NCI-H748 treated with DMSO at 0.1 percent for 48 hours (cell line): ENCODE results near the gene HSPB9.

Source experiments
- DNase-seq: peaks from one replicate; lab custom pipeline; 2025; lab: John Stamatoyannopoulos, UW

HSPB9 gene

GRCh38 chr17:42101513-42102292 lies 20.9 kb upstream of the HSPB9 start:
- DNase-seq: peak; percentile 13

- no peak for DNase-seq
Observed at GRCh38 chr17:42103221-42103954, 19.2 kb upstream of the HSPB9 start.

- no peak for DNase-seq
Observed at GRCh38 chr17:42104264-42104663, 18.3 kb upstream of the HSPB9 start.

- no peak for DNase-seq
Observed at GRCh38 chr17:42106009-42106408, 16.6 kb upstream of the HSPB9 start.

GRCh38 chr17:42107124-42107523 lies 15.5 kb upstream of the HSPB9 start:
- no peak for DNase-seq

- peak; percentile 71 for DNase-seq
Observed at GRCh38 chr17:42107597-42108576, 14.7 kb upstream of the HSPB9 start.

- no peak for DNase-seq
Observed at GRCh38 chr17:42109086-42109485, 13.5 kb upstream of the HSPB9 start.

- no peak for DNase-seq
Observed at GRCh38 chr17:42110301-42111264, 12.0 kb upstream of the HSPB9 start.

- DNase-seq: no peak
Observed at GRCh38 chr17:42111265-42111636, 11.4 kb upstream of the HSPB9 start.

GRCh38 chr17:42111871-42112551 lies 10.6 kb upstream of the HSPB9 start:
- DNase-seq: no peak

GRCh38 chr17:42112552-42113176 lies 9.9 kb upstream of the HSPB9 start, which contains the start of gene DHX58:
Gene DHX58 (minus strand): TSS chr17:42112714. CDS start chr17:42111892, 822 bp downstream.
- no peak for DNase-seq

GRCh38 chr17:42113293-42114069 lies 9.1 kb upstream of the HSPB9 start:
- DNase-seq: no peak

GRCh38 chr17:42114118-42114517 lies 8.5 kb upstream of the HSPB9 start:
- DNase-seq: no peak

- peak; percentile 61 for DNase-seq
Observed at GRCh38 chr17:42116705-42117396, 5.8 kb upstream of the HSPB9 start.

- DNase-seq: no peak
Observed at GRCh38 chr17:42117397-42118125, 5.0 kb upstream of the HSPB9 start.

GRCh38 chr17:42118126-42118510 lies 4.5 kb upstream of the HSPB9 start:
- DNase-seq: no peak

- DNase-seq: peak; percentile 4
Observed at GRCh38 chr17:42118545-42118944, 4.1 kb upstream of the HSPB9 start.

GRCh38 chr17:42119301-42119700 lies 3.3 kb upstream of the HSPB9 start:
- DNase-seq: no peak
